GM23338 (cell line): Measurements from ENCODE around the gene PPL. TPM values are rescaled to one million over a fixed set of nuclear protein-coding genes. Genes with fewer than 3 reads are reported as not detected.

Experiments used
- ATAC-seq: fragments of 200-7000 bp; cut with Tn5 transposase; 3 replicates; pipeline ENCODE4 v1.9.1; 2020
- DNase-seq: peaks from one replicate; pipeline ENCODE4 v3.0.0-alpha.2; 2015; ENCODE audit warnings: low spot score
- H2AFZ ChIP-seq: fragments of 200-600 bp; sonication (generic); 2 replicates; pipeline ENCODE4 v1.8.0; 2016; ENCODE audit warnings: antibody characterized with exemption, mild to moderate bottlenecking, moderate library complexity
- H3F3A ChIP-seq: fragments of 200-600 bp; sonication (generic); replicated peaks from 2 replicates; pipeline ENCODE4 v1.8.0; 2017; ENCODE audit warnings: antibody characterized with exemption, mixed run types, low read depth
- H3K27ac ChIP-seq: fragments of 200-600 bp; sonication (generic); 2 replicates; pipeline ENCODE4 v1.6.1; 2016; ENCODE audit warnings: low read depth
- H3K27me3 ChIP-seq: fragments of 200-600 bp; sonication (generic); 2 replicates; pipeline ENCODE4 v1.8.0; 2016; ENCODE audit warnings: mild to moderate bottlenecking, mixed run types, moderate library complexity; ENCODE audit not compliant: insufficient read depth
- H3K36me3 ChIP-seq: fragments of 200-600 bp; sonication (generic); 2 replicates; pipeline ENCODE4 v1.8.0; 2016; ENCODE audit warnings: mild to moderate bottlenecking; ENCODE audit not compliant: insufficient read depth
- H3K4me1 ChIP-seq: fragments of 200-600 bp; sonication (generic); 2 replicates; pipeline ENCODE4 v1.8.0; 2016; ENCODE audit warnings: mild to moderate bottlenecking, moderate library complexity; ENCODE audit not compliant: insufficient read depth
- H3K4me2 ChIP-seq: fragments of 200-600 bp; sonication (generic); 2 replicates; pipeline ENCODE4 v1.7.1; 2017; ENCODE audit warnings: mixed run types
- H3K4me3 ChIP-seq: fragments of 200-600 bp; sonication (generic); 2 replicates; pipeline ENCODE4 v1.6.1; 2016; ENCODE audit warnings: mixed run types
- H3K79me2 ChIP-seq: fragments of 200-600 bp; sonication (generic); replicated peaks from 2 replicates; pipeline ENCODE4 v1.8.0; 2017; ENCODE audit warnings: mild to moderate bottlenecking; ENCODE audit not compliant: insufficient read depth
- H3K9me2 ChIP-seq: fragments of 200-600 bp; sonication (generic); 2 replicates; pipeline ENCODE4 v1.8.0; 2017; ENCODE audit not compliant: insufficient read depth
- H4K20me1 ChIP-seq: fragments of 200-600 bp; sonication (generic); replicated peaks from 2 replicates; pipeline ENCODE4 v1.8.0; 2017; ENCODE audit warnings: mild to moderate bottlenecking; ENCODE audit not compliant: insufficient read depth
- H3K27ac Mint-ChIP-seq: 2 replicates; pipeline ENCODE4 v1.8.0; 2020; ENCODE audit warnings: inconsistent platforms, mild to moderate bottlenecking, moderate library complexity, mixed read lengths
- H3K27me3 Mint-ChIP-seq: 3 replicates; pipeline ENCODE4 v1.8.0; 2022; ENCODE audit warnings: low read depth, mild to moderate bottlenecking, moderate library complexity, mixed read lengths, inconsistent platforms; ENCODE audit not compliant: insufficient read depth, poor library complexity
- H3K36me3 Mint-ChIP-seq: 3 replicates; pipeline ENCODE4 v1.8.0; 2021; ENCODE audit warnings: low read depth, mild to moderate bottlenecking, inconsistent platforms, moderate library complexity, mixed read lengths
- H3K4me1 Mint-ChIP-seq: 3 replicates; pipeline ENCODE4 v1.8.0; 2020; ENCODE audit warnings: mild to moderate bottlenecking, inconsistent platforms, mixed read lengths
- H3K4me3 Mint-ChIP-seq: 3 replicates; pipeline ENCODE4 v1.8.0; 2021; ENCODE audit warnings: moderate library complexity, mild to moderate bottlenecking, inconsistent platforms, mixed read lengths
- H3K9me3 Mint-ChIP-seq: 3 replicates; pipeline ENCODE4 v1.8.0; 2020; ENCODE audit warnings: moderate library complexity, mild to moderate bottlenecking, inconsistent platforms, mixed read lengths
- CREB1 ChIP-seq: fragments of 250-450 bp; sonication (Bioruptor Pico); IDR thresholded peaks from 2 replicates; pipeline ENCODE4 v1.5.0; 2020; ENCODE audit warnings: low read depth, mild to moderate bottlenecking, moderate library complexity
- EZH2 ChIP-seq: fragments of 200-600 bp; sonication (generic); IDR thresholded peaks from one replicate; pipeline ENCODE4 v1.8.0; 2017; ENCODE audit warnings: antibody characterized with exemption, mild to moderate bottlenecking, low read depth; ENCODE audit not compliant: unreplicated experiment
- EZH2phosphoT487 ChIP-seq: fragments of 200-600 bp; sonication (generic); IDR thresholded peaks from one replicate; pipeline ENCODE4 v1.8.1; 2018; ENCODE audit warnings: antibody characterized with exemption; ENCODE audit not compliant: unreplicated experiment
- JUNB ChIP-seq: IDR thresholded peaks from one replicate; pipeline ENCODE4 v1.6.1; 2016; ENCODE audit warnings: antibody characterized with exemption; ENCODE audit not compliant: unreplicated experiment
- NANOG ChIP-seq: IDR thresholded peaks from 2 replicates; pipeline ENCODE4 v1.6.1; 2016; ENCODE audit warnings: antibody characterized with exemption, borderline replicate concordance
- POLR2AphosphoS5 ChIP-seq: IDR thresholded peaks from 2 replicates; pipeline ENCODE4 v1.6.1; 2016; ENCODE audit warnings: antibody characterized with exemption, low read depth
- STAT1 ChIP-seq: IDR thresholded peaks from one replicate; pipeline ENCODE4 v1.6.1; 2016; ENCODE audit warnings: antibody characterized with exemption; ENCODE audit not compliant: unreplicated experiment
- ZNF114 ChIP-seq: fragments of 250-450 bp; sonication (Bioruptor Pico); IDR thresholded peaks from 2 replicates; pipeline ENCODE4 v1.5.0; 2020; ENCODE audit warnings: mild to moderate bottlenecking, moderate library complexity
- ZNF331 ChIP-seq: fragments of 250-450 bp; sonication (Bioruptor Pico); IDR thresholded peaks from 2 replicates; pipeline ENCODE4 v1.5.0; 2020; ENCODE audit warnings: low read depth, mild to moderate bottlenecking, moderate library complexity
- polyA plus RNA-seq: library from polyadenylated mRNA; unstranded; fragments of >200 nt; fragmentation: Nextera tagmentation; extraction: Ambion mirVana; gene quantifications from 2 replicates; pipeline ENCODE4 v1.2.1, GENCODE V29; 2016
- total RNA-seq: library from RNA; depleted of rRNA; stranded (reverse); fragments of >200 nt; shearing (Covaris generic); gene quantifications from 2 replicates; pipeline ENCODE4 v1.2.3, GENCODE V29; 2014
- TF ChIP-seq, protein P1 (sequence below): IDR thresholded peaks from 2 replicates; pipeline ENCODE4 v1.6.1; 2016; ENCODE audit warnings: antibody characterized with exemption
- TF ChIP-seq, protein P2 (sequence below), 2 experiments: fragments of 200-600 bp in 1 of 2; sonication (generic) in 1 of 2; conservative IDR thresholded peaks; 2 replicates each; pipeline versions ENCODE4 v1.5.1 to v1.6.1; 2016 to 2017; ENCODE audit warnings: antibody characterized with exemption in 2 of 2, low read depth in 2 of 2, mild to moderate bottlenecking in 2 of 2, moderate library complexity in 1 of 2
- TF ChIP-seq, protein P3 (sequence below): IDR thresholded peaks from one replicate; pipeline ENCODE4 v1.6.1; 2018; ENCODE audit warnings: antibody characterized with exemption; ENCODE audit not compliant: unreplicated experiment
- TF ChIP-seq, protein P4 (sequence below): fragments of 250-450 bp; sonication (Bioruptor Pico); IDR thresholded peaks from 2 replicates; pipeline ENCODE4 v1.5.0; 2020; ENCODE audit warnings: mild to moderate bottlenecking, moderate library complexity

PPL gene
- total and polyA plus RNA-seq, 2 experiments from 2014 or later = 10.6 to 31.7 TPM

DNA sequence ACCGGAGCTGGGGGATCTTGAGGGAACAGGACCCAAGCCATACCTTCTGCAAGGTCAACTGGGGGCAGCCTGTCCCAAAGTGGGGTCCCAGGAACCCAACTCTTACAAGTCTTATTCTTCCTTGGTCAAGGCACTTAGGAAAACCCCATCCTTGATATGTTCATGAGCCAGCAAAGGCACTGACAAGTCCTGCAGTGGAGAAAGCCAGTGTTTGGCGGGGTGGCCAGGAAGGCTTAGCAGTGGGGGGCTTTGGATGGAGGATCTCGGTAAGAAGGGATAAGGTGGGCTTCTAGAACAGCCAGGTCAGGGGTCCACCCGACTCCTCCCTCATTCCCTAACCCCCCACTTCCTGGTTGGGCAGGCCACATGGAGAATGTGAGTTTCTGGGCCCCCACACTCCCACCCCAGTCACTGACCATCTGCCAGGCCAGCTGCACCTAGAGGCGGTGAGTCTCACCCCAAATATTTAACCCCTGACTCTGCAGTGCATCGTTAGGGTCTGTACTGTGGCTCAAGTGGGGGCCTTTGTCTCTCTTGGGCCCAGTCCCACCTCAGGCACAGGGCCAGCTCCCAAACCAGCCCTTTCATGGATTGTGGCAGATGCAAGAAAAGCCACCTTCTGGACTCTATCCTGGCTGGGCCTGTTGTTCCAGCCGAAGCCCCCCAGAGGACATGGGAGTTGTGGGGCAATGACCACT, 22.3 kb downstream of the PPL start:
- H3K4me2 ChIP-seq = no peak overlapping the region
- no peaks in the 10 kb centered on the region; the same call in 1 of the 2 replicates for H4K20me1 ChIP-seq
- peaks cover 8% of the 10 kb centered on the region; the same call in 1 of the 2 replicates for H3K4me1 ChIP-seq
- Mint-ChIP-seq H3K4me1 (peaks cover 6% of the 10 kb centered on the region; the same call in 2 of the 3 replicates), H3K9me3 (no peaks in the 10 kb centered on the region), H3K4me3 (no peak overlapping the region), H3K36me3 (no peaks in the 10 kb centered on the region), H3K27me3 (peaks cover 4% of the 10 kb centered on the region), H3K27ac (no peak overlapping the region)
- H3K27me3 ChIP-seq = no peaks in the 10 kb centered on the region
- no peak for TF ChIP-seq ZNF114 (CRISPR knock-in tag)
- TF ChIP-seq EZH2 = no peak
- TF ChIP-seq, protein P1, sequence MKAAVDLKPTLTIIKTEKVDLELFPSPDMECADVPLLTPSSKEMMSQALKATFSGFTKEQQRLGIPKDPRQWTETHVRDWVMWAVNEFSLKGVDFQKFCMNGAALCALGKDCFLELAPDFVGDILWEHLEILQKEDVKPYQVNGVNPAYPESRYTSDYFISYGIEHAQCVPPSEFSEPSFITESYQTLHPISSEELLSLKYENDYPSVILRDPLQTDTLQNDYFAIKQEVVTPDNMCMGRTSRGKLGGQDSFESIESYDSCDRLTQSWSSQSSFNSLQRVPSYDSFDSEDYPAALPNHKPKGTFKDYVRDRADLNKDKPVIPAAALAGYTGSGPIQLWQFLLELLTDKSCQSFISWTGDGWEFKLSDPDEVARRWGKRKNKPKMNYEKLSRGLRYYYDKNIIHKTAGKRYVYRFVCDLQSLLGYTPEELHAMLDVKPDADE = no peak
- TF ChIP-seq, protein P2, sequence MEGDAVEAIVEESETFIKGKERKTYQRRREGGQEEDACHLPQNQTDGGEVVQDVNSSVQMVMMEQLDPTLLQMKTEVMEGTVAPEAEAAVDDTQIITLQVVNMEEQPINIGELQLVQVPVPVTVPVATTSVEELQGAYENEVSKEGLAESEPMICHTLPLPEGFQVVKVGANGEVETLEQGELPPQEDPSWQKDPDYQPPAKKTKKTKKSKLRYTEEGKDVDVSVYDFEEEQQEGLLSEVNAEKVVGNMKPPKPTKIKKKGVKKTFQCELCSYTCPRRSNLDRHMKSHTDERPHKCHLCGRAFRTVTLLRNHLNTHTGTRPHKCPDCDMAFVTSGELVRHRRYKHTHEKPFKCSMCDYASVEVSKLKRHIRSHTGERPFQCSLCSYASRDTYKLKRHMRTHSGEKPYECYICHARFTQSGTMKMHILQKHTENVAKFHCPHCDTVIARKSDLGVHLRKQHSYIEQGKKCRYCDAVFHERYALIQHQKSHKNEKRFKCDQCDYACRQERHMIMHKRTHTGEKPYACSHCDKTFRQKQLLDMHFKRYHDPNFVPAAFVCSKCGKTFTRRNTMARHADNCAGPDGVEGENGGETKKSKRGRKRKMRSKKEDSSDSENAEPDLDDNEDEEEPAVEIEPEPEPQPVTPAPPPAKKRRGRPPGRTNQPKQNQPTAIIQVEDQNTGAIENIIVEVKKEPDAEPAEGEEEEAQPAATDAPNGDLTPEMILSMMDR (conservative IDR thresholded peaks at IDR 0.05; ENCODE audit: low read depth in 2 of 2) = no peak
- TF ChIP-seq CREB1 (CRISPR knock-in tag) = no peak
- TF ChIP-seq EZH2phosphoT487 = no peak
- TF ChIP-seq ZNF331 (CRISPR knock-in tag) = no peak
- no peak for TF ChIP-seq POLR2AphosphoS5
- TF ChIP-seq STAT1 = no peak
- TF ChIP-seq, protein P3, sequence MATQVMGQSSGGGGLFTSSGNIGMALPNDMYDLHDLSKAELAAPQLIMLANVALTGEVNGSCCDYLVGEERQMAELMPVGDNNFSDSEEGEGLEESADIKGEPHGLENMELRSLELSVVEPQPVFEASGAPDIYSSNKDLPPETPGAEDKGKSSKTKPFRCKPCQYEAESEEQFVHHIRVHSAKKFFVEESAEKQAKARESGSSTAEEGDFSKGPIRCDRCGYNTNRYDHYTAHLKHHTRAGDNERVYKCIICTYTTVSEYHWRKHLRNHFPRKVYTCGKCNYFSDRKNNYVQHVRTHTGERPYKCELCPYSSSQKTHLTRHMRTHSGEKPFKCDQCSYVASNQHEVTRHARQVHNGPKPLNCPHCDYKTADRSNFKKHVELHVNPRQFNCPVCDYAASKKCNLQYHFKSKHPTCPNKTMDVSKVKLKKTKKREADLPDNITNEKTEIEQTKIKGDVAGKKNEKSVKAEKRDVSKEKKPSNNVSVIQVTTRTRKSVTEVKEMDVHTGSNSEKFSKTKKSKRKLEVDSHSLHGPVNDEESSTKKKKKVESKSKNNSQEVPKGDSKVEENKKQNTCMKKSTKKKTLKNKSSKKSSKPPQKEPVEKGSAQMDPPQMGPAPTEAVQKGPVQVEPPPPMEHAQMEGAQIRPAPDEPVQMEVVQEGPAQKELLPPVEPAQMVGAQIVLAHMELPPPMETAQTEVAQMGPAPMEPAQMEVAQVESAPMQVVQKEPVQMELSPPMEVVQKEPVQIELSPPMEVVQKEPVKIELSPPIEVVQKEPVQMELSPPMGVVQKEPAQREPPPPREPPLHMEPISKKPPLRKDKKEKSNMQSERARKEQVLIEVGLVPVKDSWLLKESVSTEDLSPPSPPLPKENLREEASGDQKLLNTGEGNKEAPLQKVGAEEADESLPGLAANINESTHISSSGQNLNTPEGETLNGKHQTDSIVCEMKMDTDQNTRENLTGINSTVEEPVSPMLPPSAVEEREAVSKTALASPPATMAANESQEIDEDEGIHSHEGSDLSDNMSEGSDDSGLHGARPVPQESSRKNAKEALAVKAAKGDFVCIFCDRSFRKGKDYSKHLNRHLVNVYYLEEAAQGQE = no peak
- no peak for TF ChIP-seq JUNB
- TF ChIP-seq, protein P4, sequence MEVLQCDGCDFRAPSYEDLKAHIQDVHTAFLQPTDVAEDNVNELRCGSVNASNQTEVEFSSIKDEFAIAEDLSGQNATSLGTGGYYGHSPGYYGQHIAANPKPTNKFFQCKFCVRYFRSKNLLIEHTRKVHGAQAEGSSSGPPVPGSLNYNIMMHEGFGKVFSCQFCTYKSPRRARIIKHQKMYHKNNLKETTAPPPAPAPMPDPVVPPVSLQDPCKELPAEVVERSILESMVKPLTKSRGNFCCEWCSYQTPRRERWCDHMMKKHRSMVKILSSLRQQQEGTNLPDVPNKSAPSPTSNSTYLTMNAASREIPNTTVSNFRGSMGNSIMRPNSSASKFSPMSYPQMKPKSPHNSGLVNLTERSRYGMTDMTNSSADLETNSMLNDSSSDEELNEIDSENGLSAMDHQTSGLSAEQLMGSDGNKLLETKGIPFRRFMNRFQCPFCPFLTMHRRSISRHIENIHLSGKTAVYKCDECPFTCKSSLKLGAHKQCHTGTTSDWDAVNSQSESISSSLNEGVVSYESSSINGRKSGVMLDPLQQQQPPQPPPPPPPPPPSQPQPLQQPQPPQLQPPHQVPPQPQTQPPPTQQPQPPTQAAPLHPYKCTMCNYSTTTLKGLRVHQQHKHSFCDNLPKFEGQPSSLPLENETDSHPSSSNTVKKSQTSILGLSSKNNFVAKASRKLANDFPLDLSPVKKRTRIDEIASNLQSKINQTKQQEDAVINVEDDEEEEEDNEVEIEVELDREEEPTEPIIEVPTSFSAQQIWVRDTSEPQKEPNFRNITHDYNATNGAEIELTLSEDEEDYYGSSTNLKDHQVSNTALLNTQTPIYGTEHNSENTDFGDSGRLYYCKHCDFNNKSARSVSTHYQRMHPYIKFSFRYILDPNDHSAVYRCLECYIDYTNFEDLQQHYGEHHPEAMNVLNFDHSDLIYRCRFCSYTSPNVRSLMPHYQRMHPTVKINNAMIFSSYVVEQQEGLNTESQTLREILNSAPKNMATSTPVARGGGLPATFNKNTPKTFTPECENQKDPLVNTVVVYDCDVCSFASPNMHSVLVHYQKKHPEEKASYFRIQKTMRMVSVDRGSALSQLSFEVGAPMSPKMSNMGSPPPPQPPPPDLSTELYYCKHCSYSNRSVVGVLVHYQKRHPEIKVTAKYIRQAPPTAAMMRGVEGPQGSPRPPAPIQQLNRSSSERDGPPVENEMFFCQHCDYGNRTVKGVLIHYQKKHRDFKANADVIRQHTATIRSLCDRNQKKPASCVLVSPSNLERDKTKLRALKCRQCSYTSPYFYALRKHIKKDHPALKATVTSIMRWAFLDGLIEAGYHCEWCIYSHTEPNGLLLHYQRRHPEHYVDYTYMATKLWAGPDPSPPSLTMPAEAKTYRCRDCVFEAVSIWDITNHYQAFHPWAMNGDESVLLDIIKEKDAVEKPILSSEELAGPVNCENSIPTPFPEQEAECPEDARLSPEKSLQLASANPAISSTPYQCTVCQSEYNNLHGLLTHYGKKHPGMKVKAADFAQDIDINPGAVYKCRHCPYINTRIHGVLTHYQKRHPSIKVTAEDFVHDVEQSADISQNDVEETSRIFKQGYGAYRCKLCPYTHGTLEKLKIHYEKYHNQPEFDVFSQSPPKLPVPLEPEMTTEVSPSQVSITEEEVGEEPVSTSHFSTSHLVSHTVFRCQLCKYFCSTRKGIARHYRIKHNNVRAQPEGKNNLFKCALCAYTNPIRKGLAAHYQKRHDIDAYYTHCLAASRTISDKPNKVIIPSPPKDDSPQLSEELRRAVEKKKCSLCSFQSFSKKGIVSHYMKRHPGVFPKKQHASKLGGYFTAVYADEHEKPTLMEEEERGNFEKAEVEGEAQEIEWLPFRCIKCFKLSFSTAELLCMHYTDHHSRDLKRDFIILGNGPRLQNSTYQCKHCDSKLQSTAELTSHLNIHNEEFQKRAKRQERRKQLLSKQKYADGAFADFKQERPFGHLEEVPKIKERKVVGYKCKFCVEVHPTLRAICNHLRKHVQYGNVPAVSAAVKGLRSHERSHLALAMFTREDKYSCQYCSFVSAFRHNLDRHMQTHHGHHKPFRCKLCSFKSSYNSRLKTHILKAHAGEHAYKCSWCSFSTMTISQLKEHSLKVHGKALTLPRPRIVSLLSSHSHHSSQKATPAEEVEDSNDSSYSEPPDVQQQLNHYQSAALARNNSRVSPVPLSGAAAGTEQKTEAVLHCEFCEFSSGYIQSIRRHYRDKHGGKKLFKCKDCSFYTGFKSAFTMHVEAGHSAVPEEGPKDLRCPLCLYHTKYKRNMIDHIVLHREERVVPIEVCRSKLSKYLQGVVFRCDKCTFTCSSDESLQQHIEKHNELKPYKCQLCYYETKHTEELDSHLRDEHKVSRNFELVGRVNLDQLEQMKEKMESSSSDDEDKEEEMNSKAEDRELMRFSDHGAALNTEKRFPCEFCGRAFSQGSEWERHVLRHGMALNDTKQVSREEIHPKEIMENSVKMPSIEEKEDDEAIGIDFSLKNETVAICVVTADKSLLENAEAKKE = no peak
- TF ChIP-seq NANOG = no peak
- no peak for ATAC-seq
- no peak overlapping the region for H3K27ac ChIP-seq
- DNase-seq = no peak
- no peaks in the 10 kb centered on the region for H3K36me3 ChIP-seq
- H3K4me3 ChIP-seq = no peak overlapping the region
- H3F3A ChIP-seq = 0 out of 2 replicates have a peak, but pooled peaks cover 3% of the 10 kb centered on the region
- H2AFZ ChIP-seq = no peak overlapping the region
- H3K9me2 ChIP-seq = no peaks in the 10 kb centered on the region
- no peaks in the 10 kb centered on the region for H3K79me2 ChIP-seq
